ENCODE data around the gene CLEC4F.

DNA sequence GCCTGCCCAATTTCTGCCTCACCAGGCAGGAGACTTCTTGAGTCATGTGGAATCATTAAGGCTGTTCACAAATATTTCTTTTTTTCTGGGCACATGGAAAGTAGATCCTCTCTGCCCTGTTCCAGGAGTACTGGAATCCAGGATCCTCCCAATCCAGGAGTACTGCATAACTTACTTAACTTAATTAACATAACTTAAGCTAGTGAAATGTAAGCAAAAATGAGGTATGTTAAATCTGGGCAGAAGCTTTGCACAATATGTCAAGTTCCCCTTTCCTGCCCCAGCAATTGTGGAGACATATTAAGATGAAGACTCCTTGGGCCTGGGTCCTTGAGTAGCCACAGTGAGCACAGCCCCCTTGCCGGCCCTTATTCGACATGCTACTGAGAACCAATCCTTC is 12.0 kb upstream of the CLEC4F start:
- TF ChIP-seq, protein P1, sequence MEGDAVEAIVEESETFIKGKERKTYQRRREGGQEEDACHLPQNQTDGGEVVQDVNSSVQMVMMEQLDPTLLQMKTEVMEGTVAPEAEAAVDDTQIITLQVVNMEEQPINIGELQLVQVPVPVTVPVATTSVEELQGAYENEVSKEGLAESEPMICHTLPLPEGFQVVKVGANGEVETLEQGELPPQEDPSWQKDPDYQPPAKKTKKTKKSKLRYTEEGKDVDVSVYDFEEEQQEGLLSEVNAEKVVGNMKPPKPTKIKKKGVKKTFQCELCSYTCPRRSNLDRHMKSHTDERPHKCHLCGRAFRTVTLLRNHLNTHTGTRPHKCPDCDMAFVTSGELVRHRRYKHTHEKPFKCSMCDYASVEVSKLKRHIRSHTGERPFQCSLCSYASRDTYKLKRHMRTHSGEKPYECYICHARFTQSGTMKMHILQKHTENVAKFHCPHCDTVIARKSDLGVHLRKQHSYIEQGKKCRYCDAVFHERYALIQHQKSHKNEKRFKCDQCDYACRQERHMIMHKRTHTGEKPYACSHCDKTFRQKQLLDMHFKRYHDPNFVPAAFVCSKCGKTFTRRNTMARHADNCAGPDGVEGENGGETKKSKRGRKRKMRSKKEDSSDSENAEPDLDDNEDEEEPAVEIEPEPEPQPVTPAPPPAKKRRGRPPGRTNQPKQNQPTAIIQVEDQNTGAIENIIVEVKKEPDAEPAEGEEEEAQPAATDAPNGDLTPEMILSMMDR (IDR thresholded peaks at IDR 0.05) = no peak
- TF ChIP-seq EZH2 (IDR thresholded peaks at IDR 0.05; ENCODE audit: borderline replicate concordance, insufficient read depth, low read depth, low read length, poor library complexity, severe bottlenecking) = no peak

Data from B cell (primary cell).